ELR (cell line): ENCODE data around the gene NFKBIE.

Experiments used
- DNase-seq: peaks from one replicate; pipeline ENCODE4 v3.0.0-alpha.2; 2015; ENCODE audit warnings: low read depth

The NFKBIE gene

DNA sequence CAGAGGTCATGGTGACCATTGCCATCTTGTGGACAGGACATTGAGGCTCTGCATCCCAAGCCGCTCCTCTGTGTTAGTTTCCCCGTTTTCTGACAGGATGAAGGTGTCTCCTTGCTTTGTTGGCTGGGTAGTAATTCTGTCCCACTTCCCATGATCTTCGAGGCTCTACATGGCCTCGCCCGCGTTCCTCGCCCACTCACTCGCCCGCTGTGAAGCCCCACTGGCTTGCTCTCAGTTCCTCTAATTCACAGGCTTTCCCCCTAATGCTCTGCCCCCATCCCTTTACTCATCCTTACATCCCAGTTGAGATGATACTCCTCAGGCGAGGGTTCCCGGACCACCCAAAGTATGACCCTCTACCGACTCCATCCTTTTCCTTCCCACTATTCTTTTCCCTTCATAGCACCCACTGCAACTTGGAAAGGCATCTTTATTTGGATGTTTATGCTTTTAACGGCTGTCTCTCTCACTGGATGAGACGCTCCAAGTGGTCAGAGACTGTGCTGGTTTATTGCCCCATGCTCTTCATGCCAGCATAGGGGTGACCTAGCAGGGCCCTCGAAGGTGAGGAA is 7.5 kb downstream of the NFKBIE start:
- no peak for DNase-seq

DNA sequence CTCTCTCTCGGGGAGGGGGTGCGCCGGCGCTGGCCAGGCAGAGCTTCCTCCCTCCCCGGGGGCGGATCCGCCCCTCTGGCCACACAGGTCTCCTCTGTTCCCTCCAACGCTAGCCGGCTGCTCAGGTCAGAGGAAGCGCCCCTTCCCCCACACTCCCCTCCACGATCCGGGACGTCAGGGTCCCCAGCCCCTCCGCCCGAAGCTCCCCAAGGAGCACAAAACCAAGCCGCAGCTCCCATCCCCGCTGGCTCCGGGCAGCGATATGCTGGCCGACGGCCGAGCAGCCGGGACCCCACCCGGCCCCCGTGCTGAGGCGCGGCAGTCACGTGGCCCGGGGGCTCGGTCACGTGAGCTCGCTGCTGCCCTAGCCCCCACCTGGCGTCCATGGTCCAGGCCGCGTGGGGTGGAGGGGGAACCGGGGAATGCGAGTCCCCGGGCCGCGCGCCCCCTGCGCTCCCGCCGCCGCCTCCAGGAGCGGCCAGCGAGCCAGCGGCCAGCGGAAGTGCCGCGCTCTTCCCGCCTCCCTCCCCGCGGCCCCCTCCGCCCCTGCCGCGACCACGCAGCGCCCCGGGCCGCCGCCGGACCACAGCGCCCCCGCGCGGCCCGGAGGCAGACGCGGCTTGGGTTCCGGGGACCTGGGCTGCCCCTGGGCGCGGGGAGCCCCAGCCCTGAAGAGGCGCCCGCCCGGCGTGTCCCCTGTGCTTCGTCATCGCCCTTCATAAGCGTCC is 8.2 kb downstream of the NFKBIE start, which contains the start of gene SLC35B2:
Gene SLC35B2 (minus strand): TSS at position 504 of the 728 bp plus-strand sequence. CDS start 118 bp downstream, at position 386.
- peak; percentile 81 for DNase-seq

DNA sequence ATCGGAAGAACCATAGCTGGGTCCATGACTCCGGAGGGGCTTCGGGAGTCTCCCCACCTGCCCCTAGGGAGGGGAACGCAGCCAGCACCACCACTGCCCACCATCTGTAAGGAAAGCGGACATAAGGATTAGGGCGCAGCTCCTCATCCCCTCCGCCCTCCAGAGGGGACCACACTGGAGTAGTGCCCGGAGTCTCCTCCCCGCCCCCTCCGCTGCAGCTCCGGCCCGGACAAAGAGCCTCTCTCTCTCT is 8.7 kb downstream of the NFKBIE start:
- no peak for DNase-seq

DNA sequence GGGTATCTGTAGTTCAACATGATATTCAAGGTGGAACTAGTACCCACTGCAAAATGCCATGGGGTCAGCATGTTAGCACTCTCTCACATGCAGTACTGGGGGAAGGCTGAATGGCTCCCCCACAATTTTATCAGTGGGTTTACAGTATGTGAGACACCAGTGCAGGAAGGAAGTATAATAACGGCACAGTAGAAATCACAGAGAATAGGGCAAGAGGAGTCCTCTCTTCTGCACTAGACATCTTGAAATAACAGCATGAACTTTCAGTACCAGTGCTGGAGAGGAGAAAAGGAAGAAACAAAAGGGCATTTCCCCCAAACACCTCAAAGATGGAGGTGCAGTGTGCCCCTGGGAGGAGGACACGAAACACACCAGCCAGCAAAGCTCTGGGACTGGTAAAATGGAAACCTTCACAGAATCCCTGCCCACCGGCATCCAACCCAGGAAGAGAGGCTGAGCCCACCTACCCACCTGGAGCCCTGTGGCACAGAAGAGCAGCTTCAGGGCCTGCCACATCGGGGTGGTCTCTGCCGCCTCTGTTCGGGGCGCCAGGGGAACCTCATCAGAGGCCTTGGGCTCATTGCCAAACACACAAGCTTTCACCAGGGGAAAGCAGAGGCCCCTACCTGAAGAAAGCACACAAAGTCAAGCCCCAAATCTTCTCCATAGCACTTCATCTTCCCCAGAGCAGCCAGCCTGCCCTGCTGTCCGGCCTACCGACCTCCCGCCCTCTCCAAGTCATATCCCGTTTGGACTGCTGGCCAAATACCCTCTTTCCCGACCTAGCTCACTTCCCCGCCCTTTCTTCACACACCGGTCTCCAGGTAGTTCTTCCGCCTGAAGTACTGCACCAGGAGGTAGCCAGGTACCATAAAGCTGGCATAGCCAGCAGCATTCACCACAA is 9.2 kb downstream of the NFKBIE start:
- DNase-seq, result peak; percentile 57

DNA sequence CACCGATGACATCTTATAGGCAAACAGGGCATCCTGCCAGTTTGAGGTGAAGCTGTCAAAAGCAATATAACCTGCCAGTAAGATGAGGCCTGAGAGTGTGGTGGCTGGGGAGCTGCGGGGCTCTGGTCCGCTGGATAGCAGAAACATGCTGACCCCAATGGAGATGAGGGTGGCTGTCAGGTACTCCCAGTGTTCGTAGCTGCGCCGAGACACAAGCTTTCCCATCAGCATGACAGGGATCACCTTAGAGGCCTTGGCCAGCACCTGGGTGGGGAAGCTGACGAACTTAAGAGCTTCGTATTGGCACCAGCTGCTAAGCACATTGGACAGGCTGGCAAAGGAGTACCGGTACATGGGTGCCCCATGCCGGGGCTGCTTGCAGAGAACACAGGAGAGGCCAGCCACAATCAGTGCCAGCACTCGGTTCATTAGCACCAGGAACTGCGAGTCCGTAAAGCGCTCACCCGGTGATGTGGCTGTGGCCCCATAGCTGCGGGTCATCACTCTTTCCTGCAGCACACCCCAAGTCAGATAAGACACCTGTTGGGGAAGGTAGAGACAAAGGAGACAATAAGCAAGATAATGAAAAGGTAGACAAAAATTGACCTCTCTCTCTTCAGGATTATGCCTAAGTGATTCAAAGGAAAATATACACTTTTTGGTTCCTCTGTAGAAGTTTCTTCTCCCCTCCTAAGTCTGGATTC is 10.1 kb downstream of the NFKBIE start:
- DNase-seq, result peak; percentile 48

DNA sequence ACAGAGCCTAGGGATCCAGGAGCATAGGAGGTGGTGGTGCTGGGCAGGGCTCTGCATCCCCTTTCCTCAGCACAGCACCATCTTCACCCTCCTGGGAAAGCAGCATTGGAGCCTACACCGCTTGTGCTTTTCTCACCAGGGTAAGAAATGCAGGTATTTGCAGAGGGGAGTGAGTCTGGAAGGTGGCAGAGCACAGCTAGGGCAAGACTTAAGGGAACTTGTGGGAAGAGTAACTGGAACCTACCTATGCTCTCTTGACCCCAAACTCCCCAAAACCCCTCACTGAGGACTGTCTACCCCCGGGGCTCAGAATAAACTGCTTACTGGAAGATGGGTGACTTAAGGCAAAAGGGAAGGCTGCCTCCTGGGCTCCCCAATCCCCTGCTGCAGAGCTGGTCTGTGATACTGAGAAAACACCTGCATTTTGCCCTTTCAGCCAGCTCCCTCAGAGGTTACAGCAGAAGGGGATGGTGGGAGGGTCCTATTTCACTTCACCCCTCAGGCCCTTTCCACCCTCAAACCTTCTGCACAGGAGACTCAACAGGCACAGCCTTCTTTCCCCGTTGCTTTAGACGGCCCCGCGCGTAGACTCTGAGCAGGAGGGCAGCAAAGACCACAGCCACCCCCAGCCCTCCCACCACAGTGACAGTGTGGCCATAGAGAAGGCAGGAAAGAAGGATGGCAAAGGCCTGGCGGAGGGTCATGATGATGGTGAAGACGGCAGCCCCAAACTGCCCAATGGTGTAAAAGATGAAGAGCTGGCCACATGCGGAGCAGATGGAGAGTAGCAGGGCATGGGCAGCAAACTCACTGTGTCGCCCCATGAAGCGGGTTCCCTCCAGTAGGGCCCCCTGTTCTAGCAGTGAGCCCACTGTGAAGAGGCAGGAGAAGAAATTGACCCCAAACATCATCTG is 10.9 kb downstream of the NFKBIE start:
- peak; percentile 42 for DNase-seq

DNA sequence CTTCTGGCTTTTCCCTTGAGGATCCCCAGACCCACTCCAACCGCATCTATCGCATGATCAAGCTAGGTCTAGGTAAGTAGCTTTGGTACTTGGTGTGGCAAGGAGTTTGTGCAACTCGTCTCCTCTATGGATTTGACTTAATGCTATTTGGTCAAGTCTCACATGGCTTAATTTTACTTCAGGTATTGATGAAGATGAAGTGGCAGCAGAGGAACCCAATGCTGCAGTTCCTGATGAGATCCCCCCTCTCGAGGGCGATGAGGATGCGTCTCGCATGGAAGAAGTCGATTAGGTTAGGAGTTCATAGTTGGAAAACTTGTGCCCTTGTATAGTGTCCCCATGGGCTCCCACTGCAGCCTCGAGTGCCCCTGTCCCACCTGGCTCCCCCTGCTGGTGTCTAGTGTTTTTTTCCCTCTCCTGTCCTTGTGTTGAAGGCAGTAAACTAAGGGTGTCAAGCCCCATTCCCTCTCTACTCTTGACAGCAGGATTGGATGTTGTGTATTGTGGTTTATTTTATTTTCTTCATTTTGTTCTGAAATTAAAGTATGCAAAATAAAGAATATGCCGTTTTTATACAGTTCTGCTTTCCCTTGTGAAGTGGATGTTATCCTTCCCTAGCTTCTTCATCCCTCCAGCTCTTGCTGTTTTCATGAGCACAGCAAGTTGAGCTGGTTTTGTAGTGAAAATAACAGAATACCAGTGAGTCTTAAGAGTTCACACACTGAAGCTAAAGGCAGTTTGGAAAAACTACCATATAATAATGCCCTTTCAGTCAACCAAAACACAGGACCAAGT is 11.8 kb downstream of the NFKBIE start:
- peak; percentile 73 for DNase-seq

DNA sequence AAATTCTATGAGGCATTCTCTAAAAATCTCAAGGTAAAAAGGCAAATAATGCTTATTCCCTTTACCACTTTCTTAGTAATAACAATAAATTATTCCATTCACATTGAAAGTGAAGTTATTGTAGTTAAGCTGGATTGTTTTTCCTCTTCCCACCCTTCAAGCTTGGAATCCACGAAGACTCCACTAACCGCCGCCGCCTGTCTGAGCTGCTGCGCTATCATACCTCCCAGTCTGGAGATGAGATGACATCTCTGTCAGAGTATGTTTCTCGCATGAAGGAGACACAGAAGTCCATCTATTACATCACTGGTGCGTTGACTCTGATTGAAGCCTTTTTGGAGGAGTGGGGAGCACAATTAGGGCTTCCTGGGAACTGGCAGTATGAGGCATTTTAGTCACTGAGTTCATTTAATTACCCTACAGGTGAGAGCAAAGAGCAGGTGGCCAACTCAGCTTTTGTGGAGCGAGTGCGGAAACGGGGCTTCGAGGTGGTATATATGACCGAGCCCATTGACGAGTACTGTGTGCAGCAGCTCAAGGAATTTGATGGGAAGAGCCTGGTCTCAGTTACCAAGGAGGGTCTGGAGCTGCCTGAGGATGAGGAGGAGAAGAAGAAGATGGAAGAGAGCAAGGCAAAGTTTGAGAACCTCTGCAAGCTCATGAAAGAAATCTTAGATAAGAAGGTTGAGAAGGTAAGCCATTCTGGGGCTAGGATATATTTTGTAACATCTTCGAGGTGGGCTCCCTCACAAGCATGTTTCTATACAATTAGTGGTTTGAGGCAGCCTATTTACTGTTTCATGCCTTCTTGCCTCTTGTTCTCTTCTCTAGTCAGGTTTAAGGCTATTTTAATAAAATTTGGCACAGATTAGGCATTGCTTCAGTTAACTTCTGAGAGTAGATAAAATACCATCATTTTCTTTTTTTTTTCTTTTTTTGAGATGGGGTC is 13.5 kb downstream of the NFKBIE start:
- DNase-seq, result no peak

DNA sequence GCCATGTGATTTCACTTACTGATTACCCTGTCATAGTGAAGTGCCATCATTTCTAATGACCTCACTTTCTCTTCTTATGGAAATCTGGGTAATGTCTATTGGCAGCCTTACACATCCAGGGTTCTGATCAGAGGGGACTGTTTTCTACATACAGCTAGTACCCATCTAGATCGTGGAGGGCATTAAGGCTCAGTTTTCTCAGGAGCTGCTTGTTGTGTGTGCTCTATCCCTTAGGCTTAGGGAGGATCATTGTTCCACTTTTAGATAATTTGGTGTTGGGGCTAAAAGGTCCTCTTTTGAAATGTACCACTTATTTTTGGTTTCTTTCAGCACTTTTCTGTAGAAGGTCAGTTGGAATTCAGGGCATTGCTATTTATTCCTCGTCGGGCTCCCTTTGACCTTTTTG is 14.6 kb downstream of the NFKBIE start:
- no peak for DNase-seq

DNA sequence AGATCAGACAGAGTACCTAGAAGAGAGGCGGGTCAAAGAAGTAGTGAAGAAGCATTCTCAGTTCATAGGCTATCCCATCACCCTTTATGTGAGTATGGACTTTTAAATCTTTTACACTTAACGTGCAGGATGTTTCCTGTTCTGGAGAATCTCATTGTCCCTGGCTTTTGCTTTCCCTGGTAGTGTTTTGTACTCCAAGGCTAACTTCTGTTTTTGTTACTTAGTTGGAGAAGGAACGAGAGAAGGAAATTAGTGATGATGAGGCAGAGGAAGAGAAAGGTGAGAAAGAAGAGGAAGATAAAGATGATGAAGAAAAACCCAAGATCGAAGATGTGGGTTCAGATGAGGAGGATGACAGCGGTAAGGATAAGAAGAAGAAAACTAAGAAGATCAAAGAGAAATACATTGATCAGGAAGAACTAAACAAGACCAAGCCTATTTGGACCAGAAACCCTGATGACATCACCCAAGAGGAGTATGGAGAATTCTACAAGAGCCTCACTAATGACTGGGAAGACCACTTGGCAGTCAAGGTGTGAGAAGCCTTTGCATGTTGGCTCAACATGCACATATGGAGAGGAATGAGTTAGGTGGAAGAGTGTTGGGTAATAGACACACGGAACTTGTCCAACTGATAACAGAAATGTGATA is 15.2 kb downstream of the NFKBIE start:
- no peak for DNase-seq

DNA sequence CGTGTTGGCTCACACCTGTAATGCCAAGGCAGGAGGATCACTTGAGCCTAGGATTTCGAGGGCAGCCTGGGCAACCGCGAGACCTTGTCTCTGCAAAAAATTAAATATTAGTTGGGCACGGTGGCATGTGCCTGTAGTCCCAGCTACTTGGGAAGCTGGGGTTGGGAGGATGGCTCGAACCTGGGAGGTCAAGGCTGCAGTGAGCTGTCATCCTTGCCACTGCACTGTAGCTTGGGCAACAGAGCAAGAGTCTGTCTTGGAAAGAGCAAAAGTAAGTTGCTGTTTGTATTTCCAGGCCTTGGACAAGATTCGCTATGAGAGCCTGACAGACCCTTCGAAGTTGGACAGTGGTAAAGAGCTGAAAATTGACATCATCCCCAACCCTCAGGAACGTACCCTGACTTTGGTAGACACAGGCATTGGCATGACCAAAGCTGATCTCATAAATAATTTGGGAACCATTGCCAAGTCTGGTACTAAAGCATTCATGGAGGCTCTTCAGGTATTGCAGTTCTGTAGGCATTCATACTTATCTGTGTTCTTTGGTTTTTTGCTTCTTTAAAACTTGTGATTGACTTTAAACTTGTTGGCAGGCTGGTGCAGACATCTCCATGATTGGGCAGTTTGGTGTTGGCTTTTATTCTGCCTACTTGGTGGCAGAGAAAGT is 16.1 kb downstream of the NFKBIE start:
- no peak for DNase-seq

DNA sequence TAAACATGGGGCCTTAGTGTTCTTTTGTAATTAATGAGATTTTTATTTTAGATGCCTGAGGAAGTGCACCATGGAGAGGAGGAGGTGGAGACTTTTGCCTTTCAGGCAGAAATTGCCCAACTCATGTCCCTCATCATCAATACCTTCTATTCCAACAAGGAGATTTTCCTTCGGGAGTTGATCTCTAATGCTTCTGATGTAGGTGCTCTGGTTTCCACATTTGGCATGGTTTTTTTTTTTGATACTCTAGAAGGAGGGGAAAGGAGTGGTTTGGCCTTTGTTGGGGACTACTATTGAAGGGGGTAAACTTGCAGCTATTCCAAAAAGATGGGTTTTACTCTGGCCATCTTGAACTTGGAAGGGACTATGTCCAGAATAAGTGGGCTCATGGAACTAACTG is 16.8 kb downstream of the NFKBIE start:
- no peak for DNase-seq

DNA sequence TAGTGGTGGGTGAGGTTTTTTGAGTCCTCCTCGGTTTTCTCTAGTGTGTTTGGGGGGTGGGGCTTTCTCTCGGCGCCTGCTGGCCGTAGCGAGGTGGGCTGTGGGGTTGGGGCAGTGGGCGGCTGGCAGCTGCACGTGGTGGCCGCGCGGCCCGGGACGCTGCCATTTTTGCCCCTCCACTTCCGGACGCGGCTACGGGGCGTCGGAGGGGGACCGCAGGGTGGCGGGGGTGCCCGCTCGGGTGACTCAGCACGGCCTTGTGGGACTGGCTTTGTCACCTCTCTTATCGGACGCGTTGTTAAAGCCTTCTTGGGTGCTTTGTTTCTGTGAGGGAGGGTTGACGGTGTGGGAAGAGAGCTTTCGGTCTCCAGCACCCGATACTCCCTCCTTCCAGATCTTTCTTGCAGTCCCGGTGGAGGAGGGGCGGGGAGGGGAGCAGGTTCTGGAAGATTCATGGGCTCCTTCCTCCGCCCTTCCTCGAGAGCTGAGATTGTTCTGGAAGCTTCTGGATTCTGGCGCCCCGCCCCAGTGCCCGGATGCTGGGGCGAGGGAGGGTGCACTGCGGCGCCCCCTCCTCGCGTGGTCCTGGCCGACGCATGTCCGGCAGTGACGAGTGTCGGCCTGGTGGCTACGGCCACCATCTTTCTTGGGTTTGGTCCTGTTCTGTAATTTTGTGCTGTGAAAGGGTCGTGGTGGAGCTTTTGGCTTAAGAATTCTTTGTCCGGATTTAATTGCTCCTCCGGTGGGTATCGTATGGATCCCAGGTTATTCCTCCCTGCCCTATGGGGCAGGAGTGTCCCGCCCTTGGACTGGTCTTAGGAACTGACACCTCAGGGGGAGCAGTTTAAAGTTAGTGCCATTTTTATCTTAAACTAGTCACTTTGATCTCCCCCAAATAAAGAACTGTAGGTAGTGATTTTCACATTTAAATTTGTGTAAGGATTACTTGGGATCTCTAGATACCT is 17.7 kb downstream of the NFKBIE start:
- peak; percentile 71 for DNase-seq

DNA sequence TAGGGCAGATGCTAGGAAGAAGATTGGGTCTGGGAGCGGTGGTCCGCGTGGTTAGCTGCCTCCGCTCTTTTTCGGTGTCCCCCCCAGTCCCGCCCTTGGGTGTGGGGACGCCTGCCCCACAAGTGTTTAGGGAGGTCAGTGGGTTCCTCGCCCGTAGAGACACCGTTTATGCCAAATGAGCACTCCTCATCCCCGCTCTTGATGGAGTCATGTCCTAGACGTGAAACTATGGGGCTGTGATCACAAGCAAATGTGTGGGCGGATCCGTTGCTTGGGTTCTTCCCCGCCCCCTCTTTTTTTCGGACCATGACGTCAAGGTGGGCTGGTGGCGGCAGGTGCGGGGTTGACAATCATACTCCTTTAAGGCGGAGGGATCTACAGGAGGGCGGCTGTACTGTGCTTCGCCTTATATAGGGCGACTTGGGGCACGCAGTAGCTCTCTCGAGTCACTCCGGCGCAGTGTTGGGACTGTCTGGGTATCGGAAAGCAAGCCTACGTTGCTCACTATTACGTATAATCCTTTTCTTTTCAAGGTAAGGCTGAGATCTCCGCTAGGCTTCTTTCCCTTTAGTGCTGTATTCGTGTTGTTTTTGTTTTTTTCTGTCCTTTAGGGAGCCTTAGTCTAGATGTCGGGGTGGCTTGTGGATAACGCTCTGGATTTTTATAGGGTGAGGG is 18.6 kb downstream of the NFKBIE start, which contains the start of gene HSP90AB1:
Gene HSP90AB1 (plus strand): TSS at position 439 of the 675 bp plus-strand sequence. CDS start 1,529 bp downstream, outside the sequence.
- DNase-seq, result peak; percentile 100

DNA sequence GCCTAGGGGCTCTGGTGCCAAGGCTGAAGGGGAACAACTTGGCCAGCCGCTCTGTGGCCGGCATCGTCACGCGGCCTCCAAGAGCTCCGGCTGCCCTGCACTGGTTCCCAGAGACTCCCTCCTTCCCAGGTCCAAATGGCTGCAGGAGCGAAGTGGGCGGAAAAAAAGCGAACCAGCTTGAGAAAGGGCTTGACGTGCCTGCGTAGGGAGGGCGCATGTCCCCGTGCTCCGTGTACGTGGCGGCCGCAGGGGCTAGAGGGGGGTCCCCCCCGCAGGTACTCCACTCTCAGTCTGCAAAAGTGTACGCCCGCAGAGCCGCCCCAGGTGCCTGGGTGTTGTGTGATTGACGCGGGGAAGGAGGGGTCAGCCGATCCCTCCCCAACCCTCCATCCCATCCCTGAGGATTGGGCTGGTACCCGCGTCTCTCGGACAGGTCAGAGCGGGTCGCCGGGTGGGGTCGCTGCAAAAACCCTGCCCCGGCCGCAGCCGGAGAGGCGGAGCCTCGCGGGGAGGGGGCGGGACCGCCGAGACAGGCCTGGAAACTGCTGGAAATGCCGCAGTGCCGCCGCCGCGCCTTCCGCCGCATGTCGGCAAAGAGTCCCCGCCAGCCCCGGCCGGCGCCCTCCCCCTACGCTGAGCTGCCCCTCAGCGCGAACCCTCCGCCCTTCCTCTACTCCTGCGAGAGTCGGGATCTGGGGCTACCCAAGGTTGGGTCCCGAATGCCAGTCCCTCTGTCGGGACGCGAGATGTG is 19.3 kb downstream of the NFKBIE start:
- peak; percentile 84 for DNase-seq
